Activated CD4-positive, alpha-beta T cell treated with anti-CD3 and anti-CD28 coated beads for 1 hour (primary cell): ENCODE results near the gene MT1H.
"Not testable (repeated sequence)": the region's sequence is repeated elsewhere in the genome, so short reads cannot be mapped to it uniquely, and the experiment has no call there.

Experiments used
- DNase-seq: peaks from one replicate; pipeline ENCODE4 v3.0.0-alpha.2; 2020

MT1H gene

DNA sequence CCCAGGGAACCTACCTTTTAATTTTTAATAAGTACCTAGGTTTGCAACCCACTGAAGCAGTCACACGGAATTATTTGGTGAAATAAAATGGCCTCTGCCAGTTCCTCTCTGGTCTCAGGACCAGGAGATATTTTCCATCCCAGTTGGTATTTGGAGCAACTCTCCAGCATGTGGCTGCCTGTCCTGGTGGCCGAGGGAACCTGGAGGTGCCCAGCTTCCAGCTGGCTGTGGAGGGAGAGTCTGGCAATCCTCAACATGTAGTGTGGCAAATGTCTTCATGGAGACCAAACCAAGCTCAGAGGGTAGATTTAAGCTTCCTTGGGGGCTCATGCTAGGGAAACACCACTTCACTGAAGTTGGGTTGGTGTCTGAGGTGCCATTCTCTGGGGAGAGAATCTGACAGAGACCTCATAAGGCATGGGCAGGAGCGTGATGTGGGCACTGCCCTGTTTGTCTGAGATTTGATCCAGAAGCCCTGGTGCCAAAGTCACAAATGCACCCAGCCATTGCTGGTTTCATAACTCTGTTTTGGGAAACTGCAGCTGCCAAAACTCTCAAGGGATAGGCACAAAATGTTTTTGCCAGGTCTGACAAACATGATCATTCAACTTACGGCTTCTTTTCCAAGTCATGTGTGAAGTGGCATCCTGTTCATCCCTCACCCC, 15.4 kb downstream of the MT1H start:
- no peak for DNase-seq

DNA sequence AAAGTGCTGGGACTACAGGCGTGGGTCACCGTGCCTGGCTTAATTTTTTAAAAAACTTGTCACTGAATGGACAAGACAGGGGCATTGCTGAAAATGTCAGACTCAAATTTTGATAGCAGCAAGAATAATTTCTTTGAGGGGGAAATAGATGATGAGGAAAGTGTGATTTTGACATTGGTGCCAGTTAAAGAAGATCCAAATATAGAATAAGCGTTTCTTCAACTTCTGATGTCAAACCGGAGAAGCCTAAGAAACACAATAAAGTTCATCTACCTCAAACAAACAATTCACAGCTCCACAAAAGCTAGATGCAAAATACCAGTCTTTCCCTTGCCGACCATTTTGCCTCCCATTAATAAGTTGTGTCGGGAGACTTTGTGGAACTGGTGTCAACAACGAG, 17.1 kb downstream of the MT1H start:
- DNase-seq = no peak

DNA sequence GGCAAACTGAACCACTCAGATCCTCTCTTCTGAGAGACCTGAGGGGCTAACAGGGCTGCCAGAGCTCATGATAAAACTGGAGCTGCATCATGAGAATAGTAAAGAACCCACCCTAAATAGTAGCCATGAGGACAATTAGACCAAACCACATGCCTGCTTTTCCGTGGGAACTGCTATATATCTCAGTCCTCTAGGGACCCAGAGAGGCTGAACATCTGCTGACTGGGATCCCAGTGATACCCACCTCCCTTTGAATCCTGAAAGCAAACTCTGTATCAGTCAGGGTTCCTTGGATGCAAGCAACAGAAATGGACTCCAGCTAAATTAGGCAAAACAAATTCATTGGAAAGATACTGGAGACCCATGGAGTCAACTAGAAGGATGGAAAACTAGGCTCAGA, 19.1 kb downstream of the MT1H start:
- no peak for DNase-seq

DNA sequence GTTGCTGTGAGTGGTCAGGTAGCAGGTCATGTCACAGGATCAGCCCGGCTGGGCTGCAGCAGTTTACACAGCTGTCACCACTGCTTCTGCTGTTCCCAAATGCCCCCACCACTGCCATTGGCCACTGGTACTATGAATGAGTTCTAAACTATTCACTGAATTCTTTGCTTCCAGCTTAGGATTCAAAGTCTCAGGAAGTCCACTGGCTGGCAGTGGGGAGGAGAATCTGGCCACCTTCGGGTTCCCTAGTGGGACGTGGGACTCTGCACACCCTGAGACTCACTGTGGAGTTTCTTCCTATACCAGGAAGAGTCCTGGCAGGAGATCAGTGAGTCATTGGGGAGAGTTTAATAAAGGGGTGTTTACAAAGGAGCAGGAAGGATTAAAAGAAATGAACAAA, 19.6 kb downstream of the MT1H start:
- no peak for DNase-seq

DNA sequence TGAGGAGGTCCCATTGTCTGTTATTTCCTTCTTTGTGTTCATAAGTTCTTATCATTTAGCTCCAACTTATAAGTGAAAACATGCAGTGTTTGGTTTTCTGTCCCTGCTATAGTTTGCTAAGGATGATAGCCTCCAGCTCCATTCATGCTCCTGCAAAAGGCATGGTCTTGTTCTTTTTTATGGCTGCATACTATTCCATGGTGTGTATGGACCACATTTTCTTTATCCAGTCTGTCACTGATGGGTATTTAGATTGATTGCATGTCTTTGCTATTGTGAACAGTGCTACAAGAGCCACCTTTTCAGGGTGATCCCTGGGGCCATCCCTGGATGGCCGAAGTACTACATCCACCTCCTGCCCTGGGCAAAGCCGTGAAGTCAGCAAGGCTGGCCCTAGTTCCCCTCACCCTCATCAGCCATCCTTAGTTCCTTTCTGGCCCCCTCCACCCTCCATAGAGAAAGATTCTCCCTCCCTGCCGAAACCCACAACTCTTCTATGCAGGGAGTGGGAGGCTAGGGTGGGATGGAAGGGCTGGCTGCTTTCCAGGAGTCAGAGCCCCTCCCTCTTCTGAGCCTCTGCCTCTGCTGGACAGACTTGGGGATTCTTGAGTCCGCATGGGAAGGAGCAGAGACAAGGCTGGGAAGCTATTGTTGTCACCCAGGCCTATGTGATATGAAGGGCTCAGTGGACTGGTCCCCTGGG, 21.0 kb downstream of the MT1H start:
- no peak for DNase-seq

DNA sequence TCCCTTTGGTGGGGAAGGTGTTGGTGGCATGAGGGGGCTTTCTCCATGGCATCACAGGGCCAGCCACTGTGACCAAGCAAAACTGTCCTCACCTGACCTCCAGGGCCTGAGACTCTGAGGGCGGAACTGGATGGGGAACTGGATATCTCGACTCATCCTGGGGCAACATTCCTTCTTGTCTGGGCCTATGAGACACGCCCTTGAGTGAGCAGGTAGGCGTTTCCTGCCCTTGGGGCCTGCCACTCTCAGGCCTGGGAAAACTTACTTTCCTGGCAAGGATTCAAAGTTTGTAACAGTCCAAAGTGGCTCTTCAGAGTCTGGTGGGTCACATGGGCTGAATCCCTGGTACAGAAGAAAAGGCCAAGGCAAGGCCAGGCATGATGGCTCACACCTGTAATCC, 22.3 kb downstream of the MT1H start:
- no peak for DNase-seq

DNA sequence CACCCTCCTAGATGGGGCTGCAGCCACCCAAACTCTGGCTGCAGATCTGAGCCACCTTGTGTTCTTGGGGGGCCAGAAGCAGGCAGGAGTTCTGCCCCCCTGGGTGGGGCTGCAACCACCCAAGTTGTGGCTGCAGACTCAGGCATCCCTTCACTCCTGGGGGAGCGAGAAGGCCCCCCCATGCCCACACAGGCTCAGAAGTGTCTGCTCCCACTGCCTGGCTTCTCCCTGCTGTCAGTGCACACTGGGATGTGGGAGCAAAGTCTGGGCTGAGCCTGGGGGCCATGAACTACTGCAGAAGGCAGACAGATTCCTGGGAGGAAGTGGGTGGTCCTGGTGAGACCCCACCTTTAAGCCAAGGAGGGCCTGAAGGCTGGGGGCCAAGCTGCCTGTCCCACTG, 25.6 kb downstream of the MT1H start:
- DNase-seq = no peak

DNA sequence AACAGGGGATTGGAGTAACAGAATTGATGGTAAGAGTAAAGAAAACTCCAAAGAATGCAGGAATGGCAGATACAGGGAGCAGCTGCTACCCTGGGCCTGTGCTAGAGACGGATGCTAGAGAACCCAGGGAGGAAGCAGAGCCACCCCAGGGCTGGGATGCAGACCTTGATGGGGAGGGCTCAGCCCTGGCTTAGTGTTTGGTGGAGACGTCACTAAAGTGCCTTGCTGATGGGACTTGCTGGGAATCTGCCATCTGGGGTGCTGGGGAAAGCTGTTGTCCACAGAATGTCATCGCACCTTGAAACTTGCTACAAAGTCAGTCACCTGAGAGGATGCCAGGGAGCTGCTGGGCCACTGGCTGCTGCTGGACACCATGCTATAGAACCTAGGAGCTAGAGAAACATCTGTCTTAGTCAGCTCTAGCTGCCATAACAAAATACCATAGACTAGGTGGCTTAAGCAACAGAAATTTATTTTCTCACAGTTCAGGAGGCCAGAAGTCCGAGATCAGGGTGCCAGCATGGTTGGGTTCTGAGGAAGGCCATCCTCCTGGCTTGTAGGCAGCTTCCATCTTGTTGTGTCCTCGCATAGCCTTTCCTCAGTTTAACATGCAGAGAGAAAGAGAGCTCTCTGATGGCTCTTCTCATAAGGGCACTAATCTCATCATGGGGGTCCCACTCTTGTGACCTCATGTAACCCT, 28.0 kb downstream of the MT1H start:
- no peak for DNase-seq

DNA sequence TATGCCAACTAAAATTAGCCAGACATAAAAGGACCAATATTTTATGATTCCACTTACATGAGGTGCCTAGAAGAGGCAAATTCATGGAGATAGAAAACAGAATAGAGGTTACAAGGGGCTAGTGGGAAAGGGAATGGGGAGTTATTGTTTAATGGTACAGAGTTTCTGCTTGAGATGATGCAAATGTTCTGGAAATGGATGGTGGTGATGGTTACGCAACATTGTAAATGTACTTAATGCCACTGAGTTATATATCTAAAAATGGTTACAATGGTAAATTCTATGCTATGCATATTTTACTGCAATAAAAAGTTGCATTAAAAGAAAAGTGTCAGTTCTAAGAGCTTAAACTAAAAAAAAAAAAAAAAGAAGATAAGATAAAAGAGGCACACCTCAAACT, 30.6 kb downstream of the MT1H start:
- DNase-seq = no peak

DNA sequence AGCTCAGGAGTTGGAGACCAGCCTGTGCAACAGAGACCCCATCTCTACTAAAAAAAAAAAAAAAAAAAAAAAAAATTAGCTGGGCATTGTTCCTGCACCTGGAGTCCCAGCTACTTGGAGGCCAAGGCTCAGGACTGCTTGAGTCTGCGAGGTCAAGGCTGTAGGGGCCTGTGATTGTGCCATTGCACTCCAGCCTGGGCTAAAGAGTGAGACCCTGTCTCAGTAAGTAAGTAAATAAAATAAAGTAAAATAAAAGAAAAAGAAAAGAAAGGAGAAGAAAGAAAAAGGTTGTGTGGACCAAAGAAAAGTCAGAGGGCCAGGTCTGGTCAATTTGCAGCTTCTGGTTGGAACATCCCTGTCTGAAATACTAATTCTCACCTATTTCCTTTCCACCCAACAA, 31.0 kb downstream of the MT1H start:
- DNase-seq = no peak

DNA sequence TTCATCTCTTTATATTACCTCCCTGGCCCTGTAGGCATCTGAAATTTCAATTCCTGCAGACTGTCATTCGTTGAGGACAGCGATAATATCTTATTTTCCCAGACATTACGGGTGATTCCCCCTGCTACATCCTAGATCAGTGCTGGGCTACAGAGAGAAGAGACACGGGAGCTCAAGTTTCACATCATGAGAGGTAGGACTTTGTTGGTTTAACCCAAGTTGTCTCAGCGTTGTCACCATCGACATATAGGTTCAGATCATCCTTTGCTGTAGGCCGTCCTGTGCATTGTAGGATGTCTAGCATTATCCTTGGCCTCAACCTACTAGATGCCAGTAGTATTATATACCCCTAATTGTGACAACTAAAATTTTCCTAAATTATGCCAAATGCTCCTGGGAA, 31.9 kb downstream of the MT1H start:
- DNase-seq = no peak

DNA sequence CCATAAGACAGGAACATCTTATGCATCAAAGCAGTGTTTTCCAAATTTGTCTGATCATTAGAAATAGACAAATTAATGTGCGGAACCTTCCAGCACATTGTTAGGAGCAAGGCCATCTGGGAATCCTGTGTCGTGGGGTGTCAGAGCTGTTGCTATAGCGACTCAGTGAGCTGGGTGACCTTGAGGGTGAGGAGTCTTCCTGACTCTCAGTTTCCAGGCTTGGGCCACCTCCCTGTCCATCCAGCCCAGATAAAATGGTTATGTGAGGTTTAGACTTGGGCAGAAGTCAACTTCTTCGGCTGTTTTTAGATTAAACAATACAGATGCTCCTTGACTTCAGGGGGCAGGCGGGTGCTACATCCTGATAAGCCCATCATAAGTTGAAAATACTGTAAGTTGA, 33.2 kb downstream of the MT1H start:
- DNase-seq = no peak

DNA sequence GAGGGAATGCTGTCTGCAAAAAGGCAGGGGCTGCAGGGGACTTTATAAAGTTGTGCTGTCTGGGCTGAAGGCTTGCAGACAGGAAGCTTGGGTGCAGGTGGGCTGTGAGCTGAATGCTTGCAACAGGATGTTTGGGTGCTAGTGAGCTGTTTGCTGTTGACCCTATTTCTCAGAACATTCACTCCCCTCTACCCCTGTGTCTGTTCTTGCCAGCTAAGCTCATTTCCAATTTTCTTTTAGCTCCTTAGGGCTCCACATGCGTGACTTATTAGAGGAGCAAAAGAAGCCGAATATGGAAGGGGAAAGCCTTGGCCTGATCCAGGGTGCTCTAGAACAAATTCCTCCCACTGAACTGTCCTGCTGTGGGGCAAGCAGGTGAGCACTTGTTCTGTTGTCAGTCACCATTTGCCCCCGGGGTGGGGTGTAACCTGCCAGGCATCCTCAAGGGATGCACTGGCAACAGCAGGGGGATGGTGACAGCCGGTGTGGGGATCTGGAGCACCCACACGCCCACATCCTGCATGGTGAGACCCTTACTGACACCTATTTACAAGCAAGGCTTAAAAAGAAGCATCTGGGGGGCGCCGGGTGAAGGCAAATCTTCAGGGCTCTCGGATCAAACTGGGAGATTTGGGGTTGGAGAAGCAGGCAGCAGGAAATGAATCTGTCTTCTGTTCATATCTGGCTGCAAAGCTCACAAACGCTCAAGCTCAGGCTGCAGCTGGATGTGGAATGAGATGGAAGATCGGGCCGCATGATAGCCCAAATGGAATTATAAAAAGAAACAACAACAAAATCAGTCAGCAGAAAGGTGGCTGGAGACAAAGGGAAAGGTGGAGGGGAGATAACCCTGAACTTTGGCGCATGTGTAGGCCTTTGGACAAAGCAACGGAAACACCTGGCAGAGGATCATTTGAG, 39.2 kb downstream of the MT1H start:
- DNase-seq = no peak

DNA sequence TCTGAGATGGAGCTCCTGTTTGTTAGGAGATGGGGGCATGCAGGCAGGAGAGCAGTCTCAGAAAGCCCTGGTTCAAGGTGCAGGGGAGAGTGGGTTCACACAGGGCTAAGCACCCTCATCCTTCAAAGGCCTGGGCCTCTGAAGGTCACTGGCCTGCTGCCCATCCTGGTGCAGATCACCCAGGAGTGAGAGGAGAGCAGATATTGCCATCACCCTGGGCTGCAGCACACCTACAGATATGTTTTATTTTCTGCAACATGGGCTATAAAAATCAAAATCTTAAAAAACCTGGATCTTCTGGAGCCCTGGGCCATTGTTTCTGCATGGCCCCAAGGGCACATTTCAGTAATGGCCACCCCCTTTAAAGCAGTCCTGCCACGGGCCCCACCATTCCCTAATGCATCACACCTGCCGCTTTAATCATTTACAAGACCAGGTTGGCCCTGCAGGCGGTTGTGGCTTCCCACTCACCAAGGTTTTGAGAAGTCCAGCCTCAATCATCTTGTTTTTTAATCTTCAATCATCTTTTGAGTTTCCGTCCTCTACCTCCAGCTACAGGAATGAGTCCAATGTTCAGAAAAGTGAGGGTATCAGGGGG, 39.9 kb downstream of the MT1H start:
- no peak for DNase-seq

DNA sequence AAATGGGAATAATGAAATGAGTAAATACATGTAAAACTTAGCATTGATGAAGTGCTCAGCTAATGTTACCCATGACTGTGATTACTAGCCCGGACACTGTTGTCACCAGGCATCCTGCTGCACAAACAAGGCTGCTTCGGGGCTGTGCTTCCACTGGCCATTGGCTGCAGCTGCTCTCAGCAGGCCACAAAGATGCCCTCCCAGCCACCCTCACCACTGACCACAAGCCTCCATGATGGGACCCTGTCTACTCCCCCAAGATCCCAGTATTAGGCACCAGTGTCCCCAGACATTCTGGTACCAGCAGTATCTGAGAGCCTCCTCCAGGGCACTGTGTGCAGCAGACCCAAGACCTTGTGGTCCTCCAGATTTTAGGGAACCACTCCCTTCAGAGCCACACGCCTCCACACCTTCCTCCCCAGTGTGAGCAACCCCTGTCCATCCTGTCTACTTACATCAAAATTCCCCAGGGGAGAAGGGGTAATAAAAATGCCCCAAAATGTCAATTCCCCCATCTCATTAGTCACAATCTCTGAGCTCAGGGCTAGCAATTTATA, 40.6 kb downstream of the MT1H start:
- DNase-seq = no peak

DNA sequence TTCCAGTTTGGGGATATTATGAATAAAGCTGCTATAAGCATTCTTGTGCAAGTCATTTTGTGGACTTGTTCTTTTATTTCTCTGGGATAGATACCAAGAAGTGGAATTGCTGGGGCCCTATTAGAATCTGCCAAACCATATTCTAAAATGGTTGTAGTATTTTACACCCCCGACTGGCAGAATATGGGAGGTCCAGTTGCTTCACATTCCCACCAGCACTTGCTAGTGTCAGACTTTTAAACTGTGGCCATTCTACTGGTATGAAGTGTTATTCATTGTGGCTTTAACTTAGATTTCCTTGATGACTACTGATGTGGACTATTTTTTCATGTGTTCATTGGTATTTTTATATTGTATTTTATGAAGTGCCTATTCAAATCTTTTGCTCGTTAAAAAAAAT, 42.2 kb downstream of the MT1H start:
- DNase-seq = no peak

DNA sequence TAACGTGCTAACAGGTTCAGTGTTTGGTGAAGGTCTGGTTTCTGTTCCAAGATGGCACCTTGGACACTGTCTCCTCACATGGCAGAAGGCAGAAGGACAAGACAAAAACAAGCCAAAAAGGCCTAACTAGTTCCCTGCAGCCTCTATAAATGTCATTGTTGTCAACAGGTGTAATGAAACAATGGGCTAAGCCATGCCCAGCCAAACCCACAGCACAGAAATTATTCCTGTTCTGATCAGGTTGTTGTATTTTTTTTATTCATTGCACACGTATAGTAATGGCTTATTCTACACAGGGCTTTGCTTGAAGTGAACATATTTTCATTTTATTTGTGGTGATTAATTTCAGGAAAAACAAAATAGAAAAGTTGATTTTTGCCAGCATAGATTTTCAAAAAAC, 44.2 kb downstream of the MT1H start:
- no peak for DNase-seq

DNA sequence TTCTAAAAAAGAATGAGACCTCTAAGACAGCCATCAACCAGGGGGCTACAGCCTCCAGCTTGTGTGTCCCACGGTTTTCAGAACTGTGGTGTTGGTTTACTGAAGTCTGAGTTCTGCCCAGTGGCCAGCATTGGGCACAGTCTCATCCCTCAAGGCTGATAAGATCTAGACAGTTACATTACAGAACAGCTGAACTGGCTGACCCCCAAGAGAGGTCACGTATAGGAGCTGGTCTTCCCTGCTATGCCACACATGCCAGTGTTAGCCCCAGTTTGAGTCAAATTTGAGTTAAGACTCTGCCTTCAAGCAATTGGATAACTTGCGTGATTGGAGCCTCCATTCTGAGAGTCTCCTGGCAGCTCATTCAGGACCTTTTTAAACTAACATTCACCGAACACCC, 45.5 kb downstream of the MT1H start:
- DNase-seq = no peak

DNA sequence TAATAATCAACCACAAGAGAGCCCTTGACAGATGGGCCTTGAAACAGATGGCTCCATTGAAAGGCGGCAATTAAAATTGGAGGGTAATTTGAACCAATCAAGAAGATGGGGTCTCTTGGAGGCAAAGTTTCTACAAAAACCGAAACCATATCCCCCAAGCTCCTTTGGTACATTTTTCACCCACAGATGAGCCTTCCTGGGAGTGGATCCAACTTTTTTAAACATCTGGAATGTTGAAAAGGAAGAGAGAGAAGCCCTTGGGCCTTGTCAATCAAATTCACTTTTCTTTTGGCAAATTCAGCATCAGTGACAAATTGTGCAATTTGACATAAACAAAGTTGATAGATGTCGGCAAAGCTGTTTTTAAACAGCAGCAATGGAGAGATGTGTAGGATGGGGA, 47.1 kb downstream of the MT1H start:
- no peak for DNase-seq

DNA sequence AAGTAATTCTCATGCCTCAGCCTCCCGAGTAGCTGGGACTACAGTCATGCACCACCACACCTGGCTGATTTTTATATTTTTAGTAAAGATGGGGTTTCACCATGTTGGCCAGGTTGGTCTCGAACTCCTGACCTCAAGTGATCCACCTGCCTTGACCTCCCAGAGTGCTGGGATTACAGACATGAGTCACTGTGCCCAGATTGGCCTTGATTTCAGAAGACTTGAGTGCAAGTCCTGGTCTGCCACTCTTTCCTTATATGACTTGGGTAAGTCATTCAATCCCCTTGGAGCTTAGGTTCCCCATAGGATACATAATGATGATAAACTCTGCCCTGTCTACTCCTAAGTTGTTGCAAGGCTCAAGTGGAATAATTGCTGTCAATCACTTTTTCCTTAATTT, 47.9 kb downstream of the MT1H start:
- DNase-seq = not testable (repeated sequence)
